C4-2B (cell line): ENCODE data around the gene ELMOD1.

Experiments
- ZFX ChIP-seq: fragments of 450-650 bp; IDR thresholded peaks from 2 replicates; pipeline ENCODE4 v1.6.1; 2017
- TF ChIP-seq, protein P1 (sequence below): fragments of 450-650 bp; conservative IDR thresholded peaks from 2 replicates; pipeline ENCODE4 v1.5.1; 2017; ENCODE audit warnings: mild to moderate bottlenecking

DNA sequence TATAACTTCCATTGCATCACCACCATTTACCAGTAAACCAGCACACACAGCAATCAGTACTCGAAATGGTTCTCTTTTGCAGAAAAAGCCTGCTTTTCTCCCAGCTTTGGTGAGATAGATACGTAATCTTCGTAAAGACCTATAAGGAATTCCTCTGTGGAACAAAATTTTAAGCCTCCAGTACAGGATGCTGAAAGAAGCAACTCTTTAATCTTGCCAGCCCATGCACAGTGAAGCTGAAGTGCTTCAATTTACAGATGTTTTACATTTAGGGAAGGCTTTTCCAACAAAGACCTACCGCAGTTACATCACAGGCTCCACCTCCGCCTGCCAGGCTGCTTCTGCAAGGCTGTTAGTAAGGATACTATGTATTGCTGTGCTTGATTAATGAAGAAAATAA, 1.9 kb downstream of the ELMOD1 start:
- TF ChIP-seq, protein P1, sequence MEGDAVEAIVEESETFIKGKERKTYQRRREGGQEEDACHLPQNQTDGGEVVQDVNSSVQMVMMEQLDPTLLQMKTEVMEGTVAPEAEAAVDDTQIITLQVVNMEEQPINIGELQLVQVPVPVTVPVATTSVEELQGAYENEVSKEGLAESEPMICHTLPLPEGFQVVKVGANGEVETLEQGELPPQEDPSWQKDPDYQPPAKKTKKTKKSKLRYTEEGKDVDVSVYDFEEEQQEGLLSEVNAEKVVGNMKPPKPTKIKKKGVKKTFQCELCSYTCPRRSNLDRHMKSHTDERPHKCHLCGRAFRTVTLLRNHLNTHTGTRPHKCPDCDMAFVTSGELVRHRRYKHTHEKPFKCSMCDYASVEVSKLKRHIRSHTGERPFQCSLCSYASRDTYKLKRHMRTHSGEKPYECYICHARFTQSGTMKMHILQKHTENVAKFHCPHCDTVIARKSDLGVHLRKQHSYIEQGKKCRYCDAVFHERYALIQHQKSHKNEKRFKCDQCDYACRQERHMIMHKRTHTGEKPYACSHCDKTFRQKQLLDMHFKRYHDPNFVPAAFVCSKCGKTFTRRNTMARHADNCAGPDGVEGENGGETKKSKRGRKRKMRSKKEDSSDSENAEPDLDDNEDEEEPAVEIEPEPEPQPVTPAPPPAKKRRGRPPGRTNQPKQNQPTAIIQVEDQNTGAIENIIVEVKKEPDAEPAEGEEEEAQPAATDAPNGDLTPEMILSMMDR: no peak
- no peak for TF ChIP-seq ZFX
